Neutrophil (primary cell): ENCODE results near the gene IL3RA.
"Not testable (repeated sequence)": the region's sequence is repeated elsewhere in the genome, so short reads cannot be mapped to it uniquely, and the experiment has no call there.

Experiments
- H3K27ac ChIP-seq: fragments of 200-600 bp; sonication (generic); 2 replicates; pipeline ENCODE4 v1.5.1; 2016; ENCODE audit warnings: mild to moderate bottlenecking, moderate library complexity
- H3K27me3 ChIP-seq: fragments of 200-600 bp; sonication (generic); 2 replicates; pipeline ENCODE4 v1.6.0; 2016; ENCODE audit warnings: mild to moderate bottlenecking
- H3K36me3 ChIP-seq: fragments of 200-600 bp; sonication (generic); 2 replicates; pipeline ENCODE4 v1.5.1; 2017
- H3K4me1 ChIP-seq, 2 experiments: fragments of 200-600 bp in 1 of 2; sonication (generic) in 1 of 2; 1 replicate in 1 of 2; 2 replicates in 1 of 2; pipeline versions ENCODE4 v1.5.1 to v1.6.1; 2013 to 2016; ENCODE audit warnings: low read depth in 1 of 2, low read length in 1 of 2, mild to moderate bottlenecking in 1 of 2, moderate library complexity in 1 of 2; ENCODE audit not compliant: control insufficient read depth in 1 of 2, insufficient read depth in 1 of 2
- H3K4me3 ChIP-seq, 2 experiments: fragments of 200-600 bp in 1 of 2; sonication (generic) in 1 of 2; 1 replicate in 1 of 2; 2 replicates in 1 of 2; pipeline ENCODE4 v1.5.1; 2013 to 2016; ENCODE audit warnings: low read depth in 1 of 2, low read length in 1 of 2, mild to moderate bottlenecking in 1 of 2, moderate library complexity in 1 of 2
- H3K9me3 ChIP-seq: fragments of 200-600 bp; sonication (generic); 2 replicates; pipeline ENCODE4 v1.5.1; 2016
- TF ChIP-seq, protein P1 (sequence below): fragments of 200-600 bp; sonication (generic); IDR thresholded peaks from 2 replicates; pipeline ENCODE4 v1.5.1; 2016; ENCODE audit warnings: antibody characterized with exemption

Gene IL3RA

DNA sequence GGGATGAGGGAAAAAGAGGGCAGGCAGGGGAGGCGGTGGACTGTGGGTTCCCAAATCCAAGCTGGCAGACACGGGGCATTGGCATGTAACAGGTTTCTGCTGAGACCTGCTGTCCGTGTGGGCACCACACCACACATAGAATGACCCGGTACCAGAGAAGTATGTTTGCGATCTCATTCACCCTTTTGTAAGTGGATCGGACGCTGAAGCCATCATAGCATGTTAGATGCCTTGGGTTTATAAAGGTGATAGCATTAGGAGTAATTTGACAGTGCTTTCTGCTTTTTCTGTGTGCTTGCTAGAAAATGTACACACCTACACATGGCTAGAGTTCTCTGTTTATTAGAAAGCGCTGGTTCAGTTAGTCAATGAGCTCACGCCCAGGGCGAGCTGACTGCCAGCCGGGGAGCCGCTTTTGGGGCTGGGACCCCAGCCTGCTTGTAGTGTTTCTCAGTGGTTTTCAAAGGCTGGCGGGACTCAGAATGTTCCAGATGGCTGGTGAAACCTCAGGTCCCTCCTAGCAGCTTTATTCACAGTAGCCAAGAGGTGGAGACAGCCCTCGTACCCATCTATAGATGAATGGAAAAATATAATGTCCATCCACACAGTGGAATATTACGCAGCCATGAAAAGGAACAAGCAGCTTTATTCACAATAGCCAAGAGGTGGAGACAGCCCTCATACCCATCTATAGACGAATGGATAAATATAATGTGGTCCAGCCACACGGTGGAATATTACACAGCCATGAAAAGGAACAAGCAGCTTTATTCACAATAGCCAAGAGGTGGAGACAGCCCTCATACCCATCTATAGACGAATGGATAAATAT is 579 bp downstream of the IL3RA start:
- Histone ChIP-seq H3K27me3 (no peaks in the 10 kb centered on the region), H3K4me3 (peak overlapping the region; percentile 59 to 62), H3K4me1 (peaks cover 52 to 57% of the 10 kb centered on the region in 2 experiments), H3K9me3 (no peaks in the 10 kb centered on the region), H3K27ac (peak overlapping the region; percentile 83), H3K36me3 (no peaks in the 10 kb centered on the region)
- TF ChIP-seq, protein P1, sequence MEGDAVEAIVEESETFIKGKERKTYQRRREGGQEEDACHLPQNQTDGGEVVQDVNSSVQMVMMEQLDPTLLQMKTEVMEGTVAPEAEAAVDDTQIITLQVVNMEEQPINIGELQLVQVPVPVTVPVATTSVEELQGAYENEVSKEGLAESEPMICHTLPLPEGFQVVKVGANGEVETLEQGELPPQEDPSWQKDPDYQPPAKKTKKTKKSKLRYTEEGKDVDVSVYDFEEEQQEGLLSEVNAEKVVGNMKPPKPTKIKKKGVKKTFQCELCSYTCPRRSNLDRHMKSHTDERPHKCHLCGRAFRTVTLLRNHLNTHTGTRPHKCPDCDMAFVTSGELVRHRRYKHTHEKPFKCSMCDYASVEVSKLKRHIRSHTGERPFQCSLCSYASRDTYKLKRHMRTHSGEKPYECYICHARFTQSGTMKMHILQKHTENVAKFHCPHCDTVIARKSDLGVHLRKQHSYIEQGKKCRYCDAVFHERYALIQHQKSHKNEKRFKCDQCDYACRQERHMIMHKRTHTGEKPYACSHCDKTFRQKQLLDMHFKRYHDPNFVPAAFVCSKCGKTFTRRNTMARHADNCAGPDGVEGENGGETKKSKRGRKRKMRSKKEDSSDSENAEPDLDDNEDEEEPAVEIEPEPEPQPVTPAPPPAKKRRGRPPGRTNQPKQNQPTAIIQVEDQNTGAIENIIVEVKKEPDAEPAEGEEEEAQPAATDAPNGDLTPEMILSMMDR, result no peak

DNA sequence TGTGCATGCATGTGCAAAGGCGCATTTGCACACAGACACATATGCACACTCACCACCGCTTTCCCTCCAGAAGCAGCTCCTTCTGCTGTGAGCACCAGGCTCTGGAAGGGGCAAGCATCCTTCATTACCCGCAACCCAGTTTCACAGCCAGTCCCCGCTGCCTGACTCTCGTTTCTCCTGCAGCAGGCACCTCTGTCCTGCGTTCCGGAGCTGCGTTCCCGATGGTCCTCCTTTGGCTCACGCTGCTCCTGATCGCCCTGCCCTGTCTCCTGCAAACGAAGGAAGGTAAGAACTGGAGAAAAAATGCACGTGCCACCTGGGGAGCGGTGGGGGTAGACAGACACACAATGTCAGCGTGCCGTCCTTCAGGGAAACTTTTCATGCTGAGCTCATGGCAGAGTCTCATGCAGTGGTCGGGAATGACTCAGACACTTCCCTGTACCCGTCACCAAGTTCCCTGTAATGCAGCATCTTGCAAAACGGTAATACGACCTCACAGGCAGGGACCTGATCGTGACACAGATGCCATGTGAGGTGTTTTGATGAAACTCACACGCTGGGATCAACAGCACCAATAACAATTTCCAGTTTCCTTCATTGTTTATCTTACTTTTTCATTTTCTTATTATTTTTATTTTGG is 5.1 kb downstream of the IL3RA start:
- Histone ChIP-seq H3K36me3 (no peaks in the 10 kb centered on the region), H3K27ac (no peak overlapping the region), H3K4me3 (no peak overlapping the region), H3K27me3 (no peaks in the 10 kb centered on the region), H3K4me1 (peaks cover 7 to 14% of the 10 kb centered on the region in 2 experiments), H3K9me3 (no peaks in the 10 kb centered on the region)
- TF ChIP-seq, protein P1, result no peak

DNA sequence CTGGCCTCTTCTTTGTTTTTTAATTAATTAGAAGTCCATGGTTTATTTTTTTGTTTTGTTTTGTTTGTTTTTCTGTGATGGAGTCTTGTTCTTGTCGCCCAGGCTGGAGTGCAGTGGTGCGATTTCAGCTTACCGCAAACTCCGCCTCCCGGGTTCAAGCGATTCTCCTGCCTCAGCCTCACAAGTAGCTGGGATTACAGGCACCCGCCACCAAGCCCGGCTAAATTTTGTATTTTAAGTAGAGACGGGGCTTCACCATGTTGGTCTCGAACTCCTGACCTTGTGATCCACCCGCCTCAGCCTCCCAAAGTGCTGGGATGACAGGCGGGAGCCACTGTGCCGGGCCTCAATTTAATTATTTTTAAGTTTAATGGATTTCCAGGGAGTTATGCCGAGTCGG is 13.0 kb downstream of the IL3RA start:
- H3K27ac ChIP-seq, H3K36me3 ChIP-seq, H3K4me1 ChIP-seq, H3K27me3 ChIP-seq, H3K4me3 ChIP-seq, H3K9me3 ChIP-seq: not testable (repeated sequence)

DNA sequence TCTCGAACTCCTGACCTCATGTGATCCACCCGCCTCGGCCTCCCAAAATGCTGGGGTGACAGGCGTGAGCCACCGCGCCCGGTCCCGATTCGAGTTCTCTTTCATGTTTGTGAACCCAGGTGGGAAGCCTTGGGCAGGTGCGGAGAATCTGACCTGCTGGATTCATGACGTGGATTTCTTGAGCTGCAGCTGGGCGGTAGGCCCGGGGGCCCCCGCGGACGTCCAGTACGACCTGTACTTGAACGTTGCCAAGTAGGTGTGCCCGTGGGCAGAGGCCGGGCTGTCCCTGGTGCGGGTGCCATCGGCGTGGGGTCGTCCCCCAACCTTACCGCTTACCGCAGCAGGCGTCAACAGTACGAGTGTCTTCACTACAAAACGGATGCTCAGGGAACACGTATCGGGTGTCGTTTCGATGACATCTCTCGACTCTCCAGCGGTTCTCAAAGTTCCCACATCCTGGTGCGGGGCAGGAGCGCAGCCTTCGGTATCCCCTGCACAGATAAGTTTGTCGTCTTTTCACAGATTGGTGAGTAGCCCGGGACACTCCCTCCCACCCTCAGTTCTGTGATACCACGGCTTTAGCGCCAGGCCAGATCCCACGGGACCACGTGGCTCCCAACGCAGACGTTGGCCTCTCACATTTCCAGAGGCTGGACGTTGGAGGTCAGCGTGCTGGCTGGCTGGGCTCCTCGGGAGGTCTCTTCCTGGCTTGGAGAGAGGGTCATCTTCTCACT is 15.6 kb downstream of the IL3RA start:
- TF ChIP-seq, protein P1, result no peak
- Histone ChIP-seq H3K9me3 (no peaks in the 10 kb centered on the region), H3K4me1 (no peaks in the 10 kb centered on the region), H3K27me3 (no peaks in the 10 kb centered on the region), H3K27ac (no peak overlapping the region), H3K4me3 (no peak overlapping the region), H3K36me3 (no peaks in the 10 kb centered on the region)

DNA sequence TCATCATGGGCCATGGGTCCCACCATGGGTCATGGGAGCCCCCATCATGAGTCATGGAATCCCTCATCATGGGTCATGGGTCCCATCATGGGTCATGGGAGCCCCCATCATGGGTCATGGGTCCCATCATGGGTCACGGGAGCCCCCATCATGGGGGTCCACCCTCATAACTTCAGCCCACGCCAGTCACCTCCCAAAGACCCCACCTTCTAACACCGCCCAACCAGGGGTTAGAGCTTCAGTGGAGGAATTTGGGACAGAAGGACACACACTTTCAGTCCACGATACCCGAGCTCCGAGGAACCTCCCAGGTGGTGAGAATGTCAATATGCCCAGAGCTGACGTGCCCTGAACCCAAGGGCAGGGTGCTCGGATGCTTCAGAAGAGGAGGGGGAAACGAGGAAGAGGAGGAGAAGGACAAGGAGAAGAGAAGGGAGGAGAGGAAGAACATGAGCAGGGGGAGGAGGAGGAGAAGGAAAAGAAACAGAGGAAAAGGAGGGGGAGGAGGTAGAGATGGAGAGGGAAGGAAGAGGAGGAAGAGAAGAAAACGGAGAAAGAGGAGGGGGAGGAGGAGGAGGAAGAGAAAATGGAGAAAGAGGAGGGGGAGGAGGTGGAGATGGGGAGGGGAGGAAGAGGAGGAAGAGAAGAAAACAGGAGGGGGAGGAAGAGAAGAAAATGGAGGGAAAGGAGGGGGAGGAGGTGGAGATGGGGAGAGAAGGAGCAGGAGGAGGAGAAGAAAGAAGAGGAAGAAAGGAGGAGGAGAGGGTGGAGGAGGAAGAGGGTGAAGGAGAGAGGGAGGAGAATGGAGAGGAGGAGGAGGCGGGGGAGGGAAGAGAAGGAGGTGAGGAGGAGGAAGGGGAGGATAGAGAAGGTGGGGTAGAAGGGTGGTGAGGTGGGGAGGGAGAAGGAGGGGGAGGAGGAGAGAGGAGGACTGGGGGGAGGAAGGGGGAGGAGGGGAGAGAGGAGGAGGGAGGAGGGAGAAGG is 17.7 kb downstream of the IL3RA start:
- no peak overlapping the region for H3K27ac ChIP-seq
- TF ChIP-seq, protein P1, result no peak

More for the DNA sequence above, 17.7 kb downstream of the IL3RA start:
- Histone ChIP-seq H3K9me3 (peaks cover 5% of the 10 kb centered on the region), H3K27me3 (no peaks in the 10 kb centered on the region), H3K4me3 (no peak overlapping the region), H3K36me3 (peaks cover 8% of the 10 kb centered on the region), H3K4me1 (no peaks in the 10 kb centered on the region)
